ENCODE data around the gene MRO.

Gene MRO

DNA sequence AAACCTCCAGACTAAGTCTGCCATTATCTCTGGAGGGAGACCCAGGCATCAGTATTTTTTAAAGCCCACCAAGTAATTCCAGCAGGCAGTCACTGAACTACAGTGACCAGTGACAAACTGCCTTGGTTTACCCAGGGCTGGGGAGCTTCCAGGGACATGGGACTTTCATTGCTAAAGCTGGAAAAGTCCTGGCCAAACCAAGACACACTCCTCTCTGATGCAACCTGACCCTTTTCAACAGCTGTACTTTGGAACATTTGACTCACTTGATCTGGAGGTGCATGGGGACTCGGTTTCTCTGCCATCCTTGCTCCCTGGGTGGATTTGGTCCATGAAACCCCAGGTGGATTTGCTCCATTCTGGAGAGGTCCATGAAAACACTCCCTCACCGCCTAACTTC, 7.0 kb downstream of the MRO start:
- no peak for DNase-seq (ENCODE audit: low read depth)
- Histone ChIP-seq H3K4me3 (ENCODE audit: low read length) (no peak overlapping the region), H3K9ac (ENCODE audit: low read length) (no peak overlapping the region), H3K4me1 (ENCODE audit: control insufficient read depth, insufficient read depth, low read length) (peaks cover 9% of the 10 kb centered on the region), H3K27me3 (replicated peaks; ENCODE audit: control insufficient read depth, insufficient read depth, low read length) (no peaks in the 10 kb centered on the region), H3K9me3 (ENCODE audit: control insufficient read depth, low read length) (peaks cover 2% of the 10 kb centered on the region), H3K36me3 (ENCODE audit: control insufficient read depth, insufficient read depth, low read length, severe bottlenecking) (no peaks in the 10 kb centered on the region)

DNA sequence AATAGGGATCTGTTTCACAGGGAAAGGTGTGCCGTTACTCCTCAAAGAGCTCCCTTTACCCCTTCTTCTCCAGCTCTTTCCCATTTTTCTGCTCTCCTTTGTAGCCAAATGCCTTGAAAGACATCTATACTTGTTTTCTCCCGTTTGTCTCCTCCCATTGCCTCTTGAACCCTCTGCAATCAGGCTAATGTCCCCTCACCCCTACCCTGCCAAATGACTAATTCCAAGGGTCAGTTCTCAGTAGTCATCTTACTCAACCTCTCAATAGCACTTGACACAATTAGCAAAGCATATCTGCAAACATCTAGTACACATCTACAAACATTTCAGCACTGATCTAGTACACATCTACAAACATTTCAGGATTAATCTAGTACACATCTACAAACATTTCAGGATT, 12.6 kb downstream of the MRO start:
- Histone ChIP-seq H3K4me3 (ENCODE audit: low read length) (no peak overlapping the region), H3K9ac (ENCODE audit: low read length) (no peak overlapping the region), H3K9me3 (ENCODE audit: control insufficient read depth, low read length) (peaks cover 2% of the 10 kb centered on the region), H3K27me3 (replicated peaks; ENCODE audit: control insufficient read depth, insufficient read depth, low read length) (peaks cover 7% of the 10 kb centered on the region), H3K4me1 (ENCODE audit: control insufficient read depth, insufficient read depth, low read length) (no peaks in the 10 kb centered on the region), H3K36me3 (ENCODE audit: control insufficient read depth, insufficient read depth, low read length, severe bottlenecking) (no peaks in the 10 kb centered on the region)
- no peak for DNase-seq (ENCODE audit: low read depth)

DNA sequence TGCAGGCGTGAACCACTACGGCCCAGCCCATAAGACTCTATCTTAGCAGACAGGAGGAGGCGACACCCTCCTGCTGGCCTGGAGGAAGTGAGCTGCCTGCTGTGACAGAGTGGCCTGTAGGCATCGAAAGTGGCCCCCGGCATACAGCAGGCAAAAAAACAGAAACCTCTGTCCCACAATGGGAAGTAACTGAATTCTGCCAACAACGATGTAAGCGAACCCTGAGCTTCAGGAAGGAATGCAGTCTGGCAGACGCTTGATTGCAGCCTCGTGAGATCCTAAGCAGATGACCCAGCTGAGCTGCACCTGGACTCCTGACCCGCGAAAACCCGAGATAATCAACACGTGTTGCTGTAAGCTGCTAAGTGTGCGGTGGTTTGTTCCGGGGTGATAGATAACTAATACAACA, 13.6 kb downstream of the MRO start:
- Histone ChIP-seq H3K4me3 (ENCODE audit: low read length) (no peak overlapping the region), H3K36me3 (ENCODE audit: control insufficient read depth, insufficient read depth, low read length, severe bottlenecking) (no peaks in the 10 kb centered on the region), H3K9ac (ENCODE audit: low read length) (no peak overlapping the region), H3K4me1 (ENCODE audit: control insufficient read depth, insufficient read depth, low read length) (no peaks in the 10 kb centered on the region), H3K9me3 (ENCODE audit: control insufficient read depth, low read length) (no peaks in the 10 kb centered on the region), H3K27me3 (replicated peaks; ENCODE audit: control insufficient read depth, insufficient read depth, low read length) (peaks cover 7% of the 10 kb centered on the region)
- no peak for DNase-seq (ENCODE audit: low read depth)

DNA sequence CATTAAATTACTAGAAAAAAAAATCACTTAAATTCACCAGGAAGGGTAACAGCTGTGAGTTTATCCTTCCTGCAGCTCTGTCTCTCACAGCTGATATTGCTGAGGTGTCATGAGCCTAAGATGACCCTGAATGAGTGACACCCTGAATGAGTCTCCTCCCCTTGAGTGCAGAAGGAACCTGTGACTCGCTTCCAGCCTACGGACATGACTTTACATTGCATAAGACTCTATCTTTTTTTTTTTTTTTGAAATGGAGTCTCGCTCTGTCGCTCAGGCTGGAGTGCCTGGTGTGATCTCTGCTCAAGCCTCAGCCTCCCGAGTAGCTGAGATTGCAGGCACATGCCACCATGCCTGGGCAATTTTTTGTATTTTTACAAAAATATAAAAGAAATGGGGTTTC, 14.1 kb downstream of the MRO start:
- Histone ChIP-seq H3K4me3 (ENCODE audit: low read length) (no peak overlapping the region), H3K36me3 (ENCODE audit: control insufficient read depth, insufficient read depth, low read length, severe bottlenecking) (no peaks in the 10 kb centered on the region), H3K4me1 (ENCODE audit: control insufficient read depth, insufficient read depth, low read length) (no peaks in the 10 kb centered on the region), H3K9me3 (ENCODE audit: control insufficient read depth, low read length) (no peaks in the 10 kb centered on the region), H3K9ac (ENCODE audit: low read length) (no peak overlapping the region), H3K27me3 (replicated peaks; ENCODE audit: control insufficient read depth, insufficient read depth, low read length) (peaks cover 7% of the 10 kb centered on the region)
- no peak for DNase-seq (ENCODE audit: low read depth)

DNA sequence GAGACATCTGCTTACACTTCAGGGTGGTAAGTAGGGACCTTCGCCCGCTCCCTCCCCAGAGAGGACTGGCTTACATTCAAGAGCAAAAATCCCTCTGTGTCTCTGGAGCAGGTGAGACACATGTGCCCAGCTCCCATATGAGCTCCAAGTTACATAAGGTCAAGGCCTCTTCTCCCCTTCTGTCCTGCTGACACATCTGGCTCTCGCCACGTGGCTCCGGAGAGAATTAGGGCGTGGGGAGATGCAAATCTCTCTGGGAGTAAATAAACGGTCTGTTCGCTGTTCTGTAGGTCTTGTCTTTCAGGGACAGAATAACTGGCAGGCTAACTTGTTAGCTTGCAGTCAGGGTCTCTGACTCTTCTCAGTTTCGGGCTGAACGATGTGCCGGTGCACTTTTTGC, 16.2 kb downstream of the MRO start:
- DNase-seq (ENCODE audit: low read depth) = no peak
- no peak overlapping the region for H3K9ac ChIP-seq (ENCODE audit: low read length)
- H3K4me3 ChIP-seq (ENCODE audit: low read length) = no peak overlapping the region
- H3K27me3 ChIP-seq (replicated peaks; ENCODE audit: control insufficient read depth, insufficient read depth, low read length) = peaks cover 7% of the 10 kb centered on the region
- H3K9me3 ChIP-seq (ENCODE audit: control insufficient read depth, low read length) = no peaks in the 10 kb centered on the region
- H3K4me1 ChIP-seq (ENCODE audit: control insufficient read depth, insufficient read depth, low read length) = no peaks in the 10 kb centered on the region
- no peaks in the 10 kb centered on the region for H3K36me3 ChIP-seq (ENCODE audit: control insufficient read depth, insufficient read depth, low read length, severe bottlenecking)

DNA sequence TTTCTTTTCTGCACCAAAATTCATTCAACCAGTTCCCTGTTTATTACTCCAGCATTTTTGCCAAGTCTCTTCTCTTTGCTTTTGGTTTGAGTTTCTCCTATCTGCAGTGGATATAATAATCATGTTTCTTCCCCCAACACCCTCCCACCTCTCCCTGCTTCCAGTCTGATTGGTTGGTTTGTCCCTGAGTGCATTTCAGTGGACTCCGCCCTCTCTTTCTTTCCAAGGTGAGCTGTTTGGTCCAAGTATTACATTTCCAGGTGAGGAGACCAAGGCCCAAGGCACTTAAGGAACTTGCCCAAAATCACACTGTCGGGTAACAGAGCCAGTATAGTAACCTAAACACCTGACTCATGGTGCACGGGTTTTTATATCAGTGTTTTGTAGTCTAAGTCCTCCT, 17.7 kb downstream of the MRO start:
- H3K4me3 ChIP-seq (ENCODE audit: low read length) = no peak overlapping the region
- no peak overlapping the region for H3K9ac ChIP-seq (ENCODE audit: low read length)
- H3K27me3 ChIP-seq (replicated peaks; ENCODE audit: control insufficient read depth, insufficient read depth, low read length) = peaks cover 6% of the 10 kb centered on the region
- H3K36me3 ChIP-seq (ENCODE audit: control insufficient read depth, insufficient read depth, low read length, severe bottlenecking) = no peaks in the 10 kb centered on the region
- DNase-seq (ENCODE audit: low read depth) = no peak
- no peaks in the 10 kb centered on the region for H3K9me3 ChIP-seq (ENCODE audit: control insufficient read depth, low read length)
- no peaks in the 10 kb centered on the region for H3K4me1 ChIP-seq (ENCODE audit: control insufficient read depth, insufficient read depth, low read length)

DNA sequence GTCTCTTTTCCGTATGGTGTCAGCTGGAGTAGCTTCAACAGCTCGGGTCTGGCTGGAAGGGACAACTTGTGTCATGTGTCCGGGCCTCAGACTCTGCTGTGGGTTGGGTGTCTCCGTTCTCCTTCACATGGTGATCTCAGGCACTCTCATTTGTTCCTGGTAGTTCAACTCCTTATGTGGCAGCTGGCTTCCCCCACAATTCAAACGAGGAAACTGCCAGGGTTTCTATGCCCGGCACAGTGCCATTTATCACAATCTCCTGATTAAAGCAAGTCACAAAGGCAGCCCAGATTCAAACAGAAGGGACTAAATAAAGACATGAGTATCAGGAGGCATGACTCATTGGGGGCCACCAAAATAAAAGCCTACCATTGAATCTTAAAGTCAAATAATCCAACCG, 22.7 kb downstream of the MRO start:
- Histone ChIP-seq H3K9ac (ENCODE audit: low read length) (no peak overlapping the region), H3K9me3 (ENCODE audit: control insufficient read depth, low read length) (no peaks in the 10 kb centered on the region), H3K4me1 (ENCODE audit: control insufficient read depth, insufficient read depth, low read length) (no peaks in the 10 kb centered on the region), H3K4me3 (ENCODE audit: low read length) (no peak overlapping the region), H3K36me3 (ENCODE audit: control insufficient read depth, insufficient read depth, low read length, severe bottlenecking) (no peaks in the 10 kb centered on the region), H3K27me3 (replicated peaks; ENCODE audit: control insufficient read depth, insufficient read depth, low read length) (peaks cover 17% of the 10 kb centered on the region)
- DNase-seq (ENCODE audit: low read depth) = no peak

DNA sequence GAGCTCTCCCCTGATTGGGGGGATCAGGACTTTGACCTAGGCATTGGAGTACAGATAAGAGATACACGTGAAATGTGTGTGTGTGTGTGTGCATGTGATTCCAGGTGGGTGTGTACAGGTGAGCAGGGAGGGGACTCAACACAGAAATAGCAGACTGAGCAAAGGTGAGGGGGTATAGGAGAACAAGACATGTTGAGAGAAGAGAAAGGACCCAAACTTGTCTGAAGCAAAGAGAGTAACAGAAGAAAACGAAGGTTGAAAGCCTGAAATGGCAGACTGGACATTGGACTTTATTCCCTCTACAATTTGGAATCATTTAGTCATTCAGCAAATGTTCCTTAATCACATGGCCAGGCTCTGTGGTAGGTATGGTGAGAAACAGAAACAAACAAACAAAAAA, 23.3 kb downstream of the MRO start:
- Histone ChIP-seq H3K9me3 (ENCODE audit: control insufficient read depth, low read length) (no peaks in the 10 kb centered on the region), H3K9ac (ENCODE audit: low read length) (no peak overlapping the region), H3K4me1 (ENCODE audit: control insufficient read depth, insufficient read depth, low read length) (no peaks in the 10 kb centered on the region), H3K4me3 (ENCODE audit: low read length) (no peak overlapping the region), H3K27me3 (replicated peaks; ENCODE audit: control insufficient read depth, insufficient read depth, low read length) (peaks cover 21% of the 10 kb centered on the region), H3K36me3 (ENCODE audit: control insufficient read depth, insufficient read depth, low read length, severe bottlenecking) (no peaks in the 10 kb centered on the region)
- no peak for DNase-seq (ENCODE audit: low read depth)

DNA sequence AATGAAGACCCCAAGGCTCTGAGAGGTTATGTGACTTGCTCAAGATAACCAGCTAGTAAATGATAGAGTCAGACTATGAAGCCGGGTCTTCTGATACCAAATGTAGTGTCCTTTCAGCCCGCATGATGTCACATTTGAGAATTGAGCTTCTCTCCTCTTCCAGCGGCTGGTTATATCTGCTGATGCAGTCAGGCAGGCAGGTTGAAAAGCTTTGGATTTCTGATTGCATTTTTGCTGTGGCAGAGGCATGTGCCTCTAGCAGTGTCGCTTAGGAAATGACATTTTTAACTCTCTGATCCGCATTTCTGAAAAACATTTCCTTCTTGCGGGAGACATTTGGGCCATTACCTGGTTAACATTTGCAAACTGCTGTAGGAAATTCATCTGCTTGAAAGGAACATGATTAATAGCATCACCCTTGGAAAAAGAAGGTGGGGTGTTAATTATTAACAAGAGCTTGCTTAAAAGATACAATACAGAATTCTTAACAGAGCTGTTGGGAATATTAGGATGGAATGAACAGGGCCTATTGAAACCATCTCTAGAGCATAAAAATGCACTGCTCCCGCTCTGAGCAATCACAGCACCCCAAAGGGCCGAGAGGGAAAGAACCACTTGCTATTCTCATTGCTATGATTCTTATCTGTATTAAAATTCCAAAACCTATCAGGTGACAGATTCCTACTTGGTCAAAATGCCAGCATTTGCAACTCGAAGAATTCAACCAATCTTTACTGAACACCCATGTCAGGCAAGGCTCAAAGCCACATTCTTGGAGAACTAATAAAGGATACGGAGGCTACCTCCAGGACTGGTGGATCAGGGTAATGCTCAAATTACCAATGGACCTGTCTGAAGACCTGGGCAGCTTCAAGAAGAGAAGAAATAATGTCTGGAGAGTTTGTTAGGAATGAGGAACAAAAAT, 25.9 kb downstream of the MRO start:
- Histone ChIP-seq H3K4me3 (ENCODE audit: low read length) (no peak overlapping the region), H3K9me3 (ENCODE audit: control insufficient read depth, low read length) (no peaks in the 10 kb centered on the region), H3K4me1 (ENCODE audit: control insufficient read depth, insufficient read depth, low read length) (no peaks in the 10 kb centered on the region), H3K36me3 (ENCODE audit: control insufficient read depth, insufficient read depth, low read length, severe bottlenecking) (no peaks in the 10 kb centered on the region), H3K9ac (ENCODE audit: low read length) (no peak overlapping the region), H3K27me3 (replicated peaks; ENCODE audit: control insufficient read depth, insufficient read depth, low read length) (peaks cover 29% of the 10 kb centered on the region)
- no peak for DNase-seq (ENCODE audit: low read depth)

DNA sequence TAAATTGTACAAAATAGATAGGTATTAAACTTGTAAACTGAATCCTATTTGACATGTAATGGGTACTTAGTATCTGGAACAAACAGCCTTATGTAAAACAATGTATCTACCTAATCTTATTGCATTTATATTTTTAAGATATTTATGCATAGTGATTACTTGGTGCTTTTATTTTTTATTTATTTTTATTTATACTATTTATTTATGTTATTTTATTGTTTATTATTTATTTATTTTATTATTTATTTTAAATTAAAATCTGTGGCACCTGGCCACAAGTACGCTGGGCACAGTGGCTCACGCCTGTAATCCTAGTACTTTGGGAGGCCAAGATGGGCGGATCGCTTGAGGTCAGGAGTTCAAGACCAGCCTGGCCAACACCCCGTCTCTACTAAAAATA, 26.9 kb downstream of the MRO start:
- no peak overlapping the region for H3K9ac ChIP-seq (ENCODE audit: low read length)
- H3K27me3 ChIP-seq (replicated peaks; ENCODE audit: control insufficient read depth, insufficient read depth, low read length) = peaks cover 29% of the 10 kb centered on the region
- DNase-seq (ENCODE audit: low read depth) = no peak
- no peaks in the 10 kb centered on the region for H3K36me3 ChIP-seq (ENCODE audit: control insufficient read depth, insufficient read depth, low read length, severe bottlenecking)
- H3K9me3 ChIP-seq (ENCODE audit: control insufficient read depth, low read length) = no peaks in the 10 kb centered on the region
- no peak overlapping the region for H3K4me3 ChIP-seq (ENCODE audit: low read length)
- H3K4me1 ChIP-seq (ENCODE audit: control insufficient read depth, insufficient read depth, low read length) = no peaks in the 10 kb centered on the region

DNA sequence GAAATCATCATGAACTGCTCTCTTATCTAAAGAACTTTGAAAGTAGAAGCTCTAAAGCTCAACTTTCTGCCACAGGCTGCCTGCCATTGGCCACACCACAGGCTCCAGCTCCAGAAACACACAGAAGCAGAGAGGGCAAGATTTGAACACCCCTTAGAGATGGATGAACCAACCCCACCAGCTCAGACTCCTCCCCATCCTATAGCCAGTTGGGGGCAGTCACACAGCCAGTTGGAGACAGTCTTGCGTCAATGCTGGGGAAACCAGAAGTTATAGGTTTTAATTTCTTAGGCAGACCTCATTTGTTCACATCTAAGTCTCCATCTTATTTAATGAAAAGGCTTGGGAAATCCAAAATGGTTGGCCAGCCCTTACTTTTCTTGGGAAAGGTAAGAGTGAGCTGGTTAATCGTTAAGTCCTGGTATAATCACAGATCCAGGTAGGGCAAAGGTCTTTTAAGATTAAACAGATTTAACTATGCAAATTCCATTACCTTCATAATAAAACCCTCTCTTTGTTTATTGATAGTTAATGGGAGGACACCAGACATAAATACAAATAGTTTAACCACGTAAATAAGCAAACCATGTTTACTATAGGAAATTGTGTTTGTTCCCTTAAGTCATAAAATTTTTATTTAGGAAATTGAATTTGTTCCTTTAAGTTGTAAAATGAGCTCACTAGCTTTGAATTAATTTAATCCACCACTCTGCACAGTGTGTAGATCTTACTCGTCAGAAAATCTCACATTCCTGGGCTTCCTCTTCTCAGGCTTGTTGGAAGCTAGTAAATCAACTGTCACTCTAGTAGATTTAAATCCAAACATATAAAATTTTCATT, 28.0 kb downstream of the MRO start:
- Histone ChIP-seq H3K9ac (ENCODE audit: low read length) (no peak overlapping the region), H3K4me3 (ENCODE audit: low read length) (no peak overlapping the region), H3K27me3 (replicated peaks; ENCODE audit: control insufficient read depth, insufficient read depth, low read length) (peaks cover 29% of the 10 kb centered on the region), H3K9me3 (ENCODE audit: control insufficient read depth, low read length) (no peaks in the 10 kb centered on the region), H3K36me3 (ENCODE audit: control insufficient read depth, insufficient read depth, low read length, severe bottlenecking) (no peaks in the 10 kb centered on the region), H3K4me1 (ENCODE audit: control insufficient read depth, insufficient read depth, low read length) (no peaks in the 10 kb centered on the region)
- DNase-seq (ENCODE audit: low read depth) = no peak

All from adipocyte (in vitro differentiated cells).